PC-9 (cell line): ENCODE results near the gene KRT4.

ENCODE experiments used
- EZH2 ChIP-seq: fragments of 200-600 bp; sonication (generic); IDR thresholded peaks from 2 replicates; pipeline ENCODE4 v1.8.0; 2017; ENCODE audit warnings: antibody characterized with exemption, low read depth
- TF ChIP-seq, protein P1 (sequence below): fragments of 200-600 bp; sonication (generic); conservative IDR thresholded peaks from 2 replicates; pipeline ENCODE4 v1.6.1; 2017; ENCODE audit warnings: mixed run types, antibody characterized with exemption, mild to moderate bottlenecking, moderate library complexity

DNA sequence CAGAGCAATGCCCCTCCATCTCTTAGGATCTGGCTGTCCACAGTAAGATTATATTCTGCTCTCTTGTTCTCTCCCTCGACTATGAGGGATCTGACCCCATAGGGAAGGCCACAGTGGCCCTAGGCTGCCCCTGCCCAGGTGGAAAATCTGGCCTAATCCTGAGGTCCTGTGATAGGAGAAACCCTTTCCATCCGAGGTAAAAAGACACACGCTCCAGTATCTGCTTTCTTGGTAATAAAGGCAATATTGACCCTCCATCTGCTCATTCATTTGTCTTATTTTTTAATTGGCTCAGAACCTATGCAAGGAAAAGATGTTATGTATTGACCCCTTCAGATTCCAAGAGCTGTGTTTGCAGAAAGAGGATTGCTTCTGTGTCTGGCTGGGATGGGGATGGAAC lies 46.5 kb downstream of the KRT4 start:
- TF ChIP-seq, protein P1, sequence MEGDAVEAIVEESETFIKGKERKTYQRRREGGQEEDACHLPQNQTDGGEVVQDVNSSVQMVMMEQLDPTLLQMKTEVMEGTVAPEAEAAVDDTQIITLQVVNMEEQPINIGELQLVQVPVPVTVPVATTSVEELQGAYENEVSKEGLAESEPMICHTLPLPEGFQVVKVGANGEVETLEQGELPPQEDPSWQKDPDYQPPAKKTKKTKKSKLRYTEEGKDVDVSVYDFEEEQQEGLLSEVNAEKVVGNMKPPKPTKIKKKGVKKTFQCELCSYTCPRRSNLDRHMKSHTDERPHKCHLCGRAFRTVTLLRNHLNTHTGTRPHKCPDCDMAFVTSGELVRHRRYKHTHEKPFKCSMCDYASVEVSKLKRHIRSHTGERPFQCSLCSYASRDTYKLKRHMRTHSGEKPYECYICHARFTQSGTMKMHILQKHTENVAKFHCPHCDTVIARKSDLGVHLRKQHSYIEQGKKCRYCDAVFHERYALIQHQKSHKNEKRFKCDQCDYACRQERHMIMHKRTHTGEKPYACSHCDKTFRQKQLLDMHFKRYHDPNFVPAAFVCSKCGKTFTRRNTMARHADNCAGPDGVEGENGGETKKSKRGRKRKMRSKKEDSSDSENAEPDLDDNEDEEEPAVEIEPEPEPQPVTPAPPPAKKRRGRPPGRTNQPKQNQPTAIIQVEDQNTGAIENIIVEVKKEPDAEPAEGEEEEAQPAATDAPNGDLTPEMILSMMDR = no peak
- TF ChIP-seq EZH2 = no peak
